K562 (cell line): ENCODE results near the gene MTIF3. TPM values are rescaled to one million over a fixed set of nuclear protein-coding genes. Genes with fewer than 3 reads are reported as not detected.

ENCODE experiments used
- ATAC-seq: fragments of 200-7000 bp; cut with Tn5 transposase; 3 replicates; pipeline ENCODE4 v1.9.1; 2020; ENCODE audit warnings: moderate library complexity
- BruUV-seq: library from RNA; stranded (reverse); fragments of 400-500 nt; replicated peaks from 2 replicates; lab custom pipeline; 2021; lab: Mats Ljungman, UMichigan
- CTCF ChIA-PET: fragments of 300-600 bp; formaldehyde crosslinking; extraction: SDS; loops from one replicate; lab custom pipeline; 2021; ENCODE audit warnings: low intra/inter-chr PET ratio; lab: Yijun Ruan, JAX
- POLR2A ChIA-PET: fragments of 300-600, 350-650 bp; sonication (Branson Sonifier 250); formaldehyde crosslinking; extraction: SDS; loops from one replicate; lab custom pipeline; 2021; ENCODE audit warnings: antibody characterized with exemption, inconsistent platforms; lab: Yijun Ruan, JAX
- DNase-seq, 4 experiments: peaks; one replicate each; pipeline versions ENCODE4 v3.0.0 to v3.0.0-alpha.2; 2011 to 2018; ENCODE audit warnings: low spot score in 3 of 4, mixed read lengths in 3 of 4; ENCODE audit errors: extremely low read depth in 1 of 4
- FAIRE-seq: peaks from 2 replicates; lab custom pipeline; 2011; peaks lifted over from hg19 to GRCh38; lab: Jason Lieb, UNC
- H2AFZ ChIP-seq: 2 replicates; pipeline ENCODE4 v1.6.0; 2011; ENCODE audit warnings: low read depth, low read length, control low read depth, inconsistent platforms
- H3K27ac ChIP-seq: fragments of 200-600 bp; 3 replicates; pipeline ENCODE4 v1.8.0; 2011; ENCODE audit warnings: low read depth, mild to moderate bottlenecking, control low read depth, inconsistent platforms, low read length, moderate library complexity, mixed read lengths; ENCODE audit errors: extremely low read depth
- H3K27me3 ChIP-seq, 2 experiments: fragments of 300-600 bp in 1 of 2; 2 replicates in 1 of 2; 3 replicates in 1 of 2; pipeline versions ENCODE4 v1.6.0 to v1.8.0; 2011; ENCODE audit warnings: inconsistent platforms in 2 of 2, low read length in 2 of 2, mild to moderate bottlenecking in 1 of 2, mixed read lengths in 1 of 2, moderate library complexity in 1 of 2; ENCODE audit not compliant: control insufficient read depth in 2 of 2, insufficient read depth in 2 of 2
- H3K36me3 ChIP-seq: fragments of 300-600 bp; 3 replicates; pipeline ENCODE4 v1.8.0; 2011; ENCODE audit warnings: mild to moderate bottlenecking, low read length, inconsistent platforms; ENCODE audit not compliant: control insufficient read depth, insufficient read depth
- H3K4me1 ChIP-seq, 2 experiments: fragments of 200-600 bp in 1 of 2; replicated peaks in 1 of 2; 2 replicates in 1 of 2; 3 replicates in 1 of 2; pipeline versions ENCODE4 v1.5.1 to v1.8.0; 2011; ENCODE audit warnings: inconsistent platforms in 2 of 2, low read length in 2 of 2, mild to moderate bottlenecking in 1 of 2, mixed read lengths in 1 of 2, moderate library complexity in 1 of 2; ENCODE audit not compliant: control insufficient read depth in 2 of 2, insufficient read depth in 2 of 2
- H3K4me2 ChIP-seq: 2 replicates; pipeline ENCODE4 v1.6.1; 2011; ENCODE audit warnings: low read length, control low read depth, inconsistent platforms, mixed read lengths; ENCODE audit not compliant: insufficient read depth
- H3K4me3 ChIP-seq: fragments of 200-600 bp; sonication (generic), shearing (Covaris generic); 2 replicates; pipeline ENCODE4 v1.5.1; 2016; ENCODE audit warnings: control low read depth, inconsistent platforms
- H3K79me2 ChIP-seq: fragments of 200-600 bp; 3 replicates; pipeline ENCODE4 v1.8.0; 2011; ENCODE audit warnings: low read length, inconsistent platforms; ENCODE audit not compliant: control insufficient read depth, insufficient read depth
- H3K9ac ChIP-seq, 2 experiments: 2 replicates each; pipeline versions ENCODE4 v1.6.0 to v1.6.1; 2011; ENCODE audit warnings: low read depth in 2 of 2, low read length in 2 of 2, control low read depth in 1 of 2, inconsistent platforms in 1 of 2, mild to moderate bottlenecking in 1 of 2, mixed read lengths in 1 of 2; ENCODE audit not compliant: insufficient read depth in 1 of 2
- H3K9me1 ChIP-seq: one replicate; pipeline ENCODE4 v1.6.0; 2011; ENCODE audit warnings: inconsistent platforms, mild to moderate bottlenecking, low read length, moderate library complexity; ENCODE audit not compliant: control insufficient read depth, insufficient read depth
- H3K9me3 ChIP-seq: replicated peaks from 2 replicates; pipeline ENCODE4 v1.5.1; 2011; ENCODE audit warnings: low read depth, low read length, inconsistent platforms; ENCODE audit not compliant: control insufficient read depth, insufficient read depth
- H4K20me1 ChIP-seq: replicated peaks from 2 replicates; pipeline ENCODE4 v1.6.1; 2011; ENCODE audit warnings: low read length, inconsistent platforms, mixed read lengths; ENCODE audit not compliant: control insufficient read depth, insufficient read depth
- ARID4B ChIP-seq: sonication (generic); formaldehyde crosslinking; IDR thresholded peaks from 2 replicates; pipeline ENCODE4 v1.8.0; 2022; ENCODE audit warnings: mild to moderate bottlenecking, missing genetic modification reagents
- ASH1L ChIP-seq: fragments of 450-650 bp; IDR thresholded peaks from 2 replicates; pipeline ENCODE4 v1.6.1; 2018; ENCODE audit warnings: borderline replicate concordance, mild to moderate bottlenecking, low read depth; ENCODE audit not compliant: partially characterized antibody
- ATF1 ChIP-seq, 2 experiments: fragments of 450-650 bp in 1 of 2; IDR thresholded peaks; 2 replicates each; pipeline ENCODE4 v1.6.1; 2016; ENCODE audit warnings: missing compliant biosample characterization in 1 of 2, missing genetic modification characterization in 1 of 2
- BMI1 ChIP-seq: fragments of 150-350 bp; IDR thresholded peaks from 2 replicates; pipeline ENCODE4 v1.6.1; 2014; ENCODE audit warnings: low read length
- FIP1L1 ChIP-seq: fragments of 200-400 bp; formaldehyde crosslinking; IDR thresholded peaks from 2 replicates; pipeline ENCODE4 v1.6.1; 2018; ENCODE audit warnings: mild to moderate bottlenecking, low read depth, low read length; ENCODE audit not compliant: poor library complexity, severe bottlenecking
- HDAC6 ChIP-seq: IDR thresholded peaks from 2 replicates; pipeline ENCODE4 v1.6.1; 2012; ENCODE audit warnings: low read depth, mild to moderate bottlenecking, control low read depth, inconsistent platforms, low read length, moderate library complexity
- NFIC ChIP-seq: fragments of 450-650 bp; IDR thresholded peaks from 2 replicates; pipeline ENCODE4 v1.6.1; 2017; ENCODE audit warnings: mild to moderate bottlenecking, inconsistent platforms
- NR1H2 ChIP-seq: sonication (generic); formaldehyde crosslinking; IDR thresholded peaks from 2 replicates; pipeline ENCODE4 v1.4.0; 2020; ENCODE audit warnings: mild to moderate bottlenecking, missing genetic modification reagents
- RERE ChIP-seq: sonication (generic); formaldehyde crosslinking; IDR thresholded peaks from 2 replicates; pipeline ENCODE4 v1.8.0; 2023; ENCODE audit warnings: missing genetic modification reagents, mild to moderate bottlenecking, borderline replicate concordance
- TAL1 ChIP-seq: fragments of 450-650 bp; IDR thresholded peaks from 2 replicates; pipeline ENCODE4 v1.6.1; 2016; ENCODE audit warnings: mild to moderate bottlenecking
- whole genome bisulfite sequencing: fragments of 100-300 bp; shearing (Covaris generic); methylation state at CpG from one replicate; pipeline ENCODE4 v1.1.6; 2016; ENCODE audit warnings: low coverage, mixed read lengths; ENCODE audit not compliant: insufficient coverage; ENCODE audit errors: missing lambda C conversion rate; 5-methylcytosine and 5-hydroxymethylcytosine counted together
- in situ Hi-C: fragments of 300-500 bp; cut with MboI; formaldehyde crosslinking; loops from 4 replicates; pipeline ENCODE4 v1.15.0; 2018; ENCODE audit warnings: inconsistent platforms, mixed read lengths
- intact Hi-C: fragments of 100-400 bp; cut with micrococcal nuclease; formaldehyde crosslinking; loops from 2 replicates; pipeline ENCODE4 v1.14.2; 2022
- polyA plus RNA-seq, 8 experiments: library from polyadenylated mRNA; depleted of rRNA in 4 of 8; stranded (reverse) in 5 of 8; unstranded in 3 of 8; fragments of >200 nt; fragmentation: Nextera tagmentation in 2 of 8; fragmentation: Illumina TruSeq in 1 of 8; extraction: Ambion mirVana in 2 of 8; extraction: Trizol in 1 of 8; gene quantifications; 2 replicates each; pipeline versions ENCODE4 v1.2.1 to v1.2.3, GENCODE V29; 2011 to 2014; ENCODE audit warnings: inconsistent platforms in 1 of 8, missing spikeins in 1 of 8
- total RNA-seq, 7 experiments: library from RNA; depleted of rRNA in 6 of 7; stranded (reverse); fragments of >200 nt in 6 of 7; fragmentation: Illumina TruSeq in 2 of 7; extraction: Trizol in 2 of 7; gene quantifications; 2 replicates each; pipeline versions ENCODE4 v1.2.1 to v1.2.3, GENCODE V29; 2011 to 2021; ENCODE audit warnings: low replicate concordance in 1 of 7

Gene MTIF3
- total and polyA plus RNA-seq, 9 of the 15 experiments (the other 6 are each of a cell fraction or from before 2014, with no cell fraction given): 23.5 to 73.6 (median 45.2) TPM

DNA sequence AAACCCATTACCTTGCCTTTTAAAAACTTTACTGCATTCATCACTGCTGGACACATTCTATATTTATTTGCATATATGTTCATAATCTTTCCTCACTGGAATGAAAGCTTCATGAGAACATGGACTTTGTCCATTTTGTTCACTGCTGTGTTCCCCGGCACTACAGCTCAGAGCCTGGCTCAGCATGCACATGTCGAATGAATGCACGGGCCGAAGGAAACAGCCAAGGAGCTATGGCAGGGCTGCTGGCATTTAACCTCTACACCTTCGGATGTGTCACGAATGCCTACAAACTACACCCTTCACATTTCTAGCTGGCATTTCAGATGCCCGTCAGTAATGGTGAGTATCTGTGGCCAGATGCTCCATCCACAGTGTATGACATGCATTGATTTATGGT lies 7.6 kb downstream of the MTIF3 start:
- Histone ChIP-seq H3K4me1 (peaks cover 0 to 6% of the 10 kb centered on the region in 2 experiments; a peak in 2 of 5 replicates), H3K4me3 (no peak overlapping the region), H4K20me1 (no peaks in the 10 kb centered on the region), H2AFZ (no peak overlapping the region), H3K9me3 (no peaks in the 10 kb centered on the region), H3K4me2 (no peak overlapping the region), H3K27me3 (no peaks in the 10 kb centered on the region), H3K79me2 (peaks cover 12% of the 10 kb centered on the region), H3K36me3 (peaks cover 19% of the 10 kb centered on the region; the same call in 1 of the 3 replicates), H3K9me1 (no peaks in the 10 kb centered on the region), H3K27ac (no peak overlapping the region), H3K9ac (no peak overlapping the region)
- in situ Hi-C loops (no loop called here), intact Hi-C loops (no loop called here)
- FAIRE-seq (no peak), ATAC-seq (no peak), DNase-seq (no peak)
- ChIA-PET POLR2A (interaction anchor here (1.0 kb wide), 1 partner anchor 15 kb away, joined by 3 read pairs; no protein-coding TSS in a partner anchor), CTCF (no interaction called here)
- WGBS: 100% methylated on average over 7 of the region's 7 CpGs
- BruUV-seq: no TSS peak
- no peak for TF ChIP-seq NR1H2
- no peak for TF ChIP-seq NFIC
- no peak for TF ChIP-seq RERE
- no peak for TF ChIP-seq ASH1L
- TF ChIP-seq FIP1L1: no peak
- no peak for TF ChIP-seq ARID4B
- TF ChIP-seq ATF1 (CRISPR knock-in tag; IDR thresholded peaks at IDR 0.05): no peak
- TF ChIP-seq ATF1 (tag; IDR thresholded peaks at IDR 0.05): no peak
- no peak for TF ChIP-seq BMI1
- TF ChIP-seq TAL1: no peak
- no peak for TF ChIP-seq HDAC6
